SK-N-SH treated with all-trans-retinoic acid at 6 μM for 48 hours (cell line): ENCODE measurements around the gene KAT2B.

Source experiments
- ATAC-seq: fragments of 200-7000 bp; cut with Tn5 transposase; 3 replicates; pipeline ENCODE4 v1.9.1; 2020; ENCODE audit warnings: mild to moderate bottlenecking, moderate library complexity
- ARNTL ChIP-seq: fragments of 450-650 bp; formaldehyde crosslinking; IDR thresholded peaks from 2 replicates; pipeline ENCODE4 v1.5.0; 2020; ENCODE audit warnings: low read depth, mild to moderate bottlenecking, moderate library complexity, borderline replicate concordance
- BACH2 ChIP-seq: fragments of 250-450 bp; sonication (Bioruptor Pico); IDR thresholded peaks from 2 replicates; pipeline ENCODE4 v1.9.0; 2021; ENCODE audit warnings: mild to moderate bottlenecking, borderline replicate concordance
- CREB5 ChIP-seq: fragments of 250-450 bp; sonication (Bioruptor Pico); IDR thresholded peaks from 2 replicates; pipeline ENCODE4 v1.5.1; 2020; ENCODE audit warnings: low read depth, mild to moderate bottlenecking, moderate library complexity
- CSDC2 ChIP-seq: fragments of 250-450 bp; sonication (Bioruptor Pico); IDR thresholded peaks from 2 replicates; pipeline ENCODE4 v1.5.0; 2020; ENCODE audit warnings: mild to moderate bottlenecking, moderate library complexity
- CSRNP3 ChIP-seq: fragments of 250-450 bp; sonication (Bioruptor Pico); IDR thresholded peaks from 2 replicates; pipeline ENCODE4 v1.5.1; 2021; ENCODE audit warnings: mild to moderate bottlenecking, moderate library complexity
- ESRRG ChIP-seq: fragments of 250-450 bp; sonication (Bioruptor Pico); IDR thresholded peaks from 2 replicates; pipeline ENCODE4 v1.6.1; 2021; ENCODE audit warnings: mild to moderate bottlenecking
- GLIS3 ChIP-seq: fragments of 250-450 bp; sonication (Bioruptor Pico); IDR thresholded peaks from 2 replicates; pipeline ENCODE4 v1.5.0; 2020; ENCODE audit warnings: mild to moderate bottlenecking, moderate library complexity
- ISL1 ChIP-seq: fragments of 250-450 bp; sonication (Bioruptor Pico); IDR thresholded peaks from 2 replicates; pipeline ENCODE4 v2.1.2; 2022; ENCODE audit warnings: mild to moderate bottlenecking, moderate library complexity
- OSR1 ChIP-seq: fragments of 250-450 bp; sonication (Bioruptor Pico); IDR thresholded peaks from 2 replicates; pipeline ENCODE4 v1.8.0; 2022; ENCODE audit warnings: moderate library complexity, mild to moderate bottlenecking, inconsistent platforms
- PATZ1 ChIP-seq: fragments of 250-450 bp; sonication (Bioruptor Pico); IDR thresholded peaks from 2 replicates; pipeline ENCODE4 v1.8.0; 2020; ENCODE audit warnings: mild to moderate bottlenecking, moderate library complexity, borderline replicate concordance
- POU6F1 ChIP-seq: fragments of 250-450 bp; sonication (Bioruptor Pico); IDR thresholded peaks from 2 replicates; pipeline ENCODE4 v1.8.0; 2021; ENCODE audit warnings: low read depth, mild to moderate bottlenecking, moderate library complexity, borderline replicate concordance
- PPARA ChIP-seq: fragments of 250-450 bp; sonication (Bioruptor Pico); IDR thresholded peaks from 2 replicates; pipeline ENCODE4 v1.5.0; 2020; ENCODE audit warnings: mild to moderate bottlenecking, borderline replicate concordance
- RARB ChIP-seq: fragments of 250-450 bp; sonication (Bioruptor Pico); IDR thresholded peaks from 2 replicates; pipeline ENCODE4 v1.8.0; 2021; ENCODE audit warnings: mild to moderate bottlenecking, moderate library complexity
- SNAI2 ChIP-seq: fragments of 250-450 bp; sonication (Bioruptor Pico); IDR thresholded peaks from 2 replicates; pipeline ENCODE4 v1.5.0; 2020; ENCODE audit warnings: mild to moderate bottlenecking, moderate library complexity
- TCF4 ChIP-seq: fragments of 250-450 bp; sonication (Bioruptor Pico); IDR thresholded peaks from 2 replicates; pipeline ENCODE4 v1.8.0; 2021; ENCODE audit warnings: mild to moderate bottlenecking, moderate library complexity, borderline replicate concordance
- TOX ChIP-seq: fragments of 250-450 bp; sonication (Bioruptor Pico); IDR thresholded peaks from 2 replicates; pipeline ENCODE4 v1.8.0; 2021; ENCODE audit warnings: mild to moderate bottlenecking, moderate library complexity, borderline replicate concordance
- TSHZ2 ChIP-seq: fragments of 250-450 bp; sonication (Bioruptor Pico); IDR thresholded peaks from 2 replicates; pipeline ENCODE4 v1.5.0; 2020; ENCODE audit warnings: mild to moderate bottlenecking, moderate library complexity
- ZC3H10 ChIP-seq: fragments of 250-450 bp; sonication (Bioruptor Pico); IDR thresholded peaks from 2 replicates; pipeline ENCODE4 v1.5.1; 2021; ENCODE audit warnings: mild to moderate bottlenecking, moderate library complexity
- ZFP3 ChIP-seq: fragments of 250-450 bp; sonication (Bioruptor Pico); IDR thresholded peaks from 2 replicates; pipeline ENCODE4 v1.5.0; 2020; ENCODE audit warnings: mild to moderate bottlenecking, moderate library complexity
- ZFP30 ChIP-seq: fragments of 450-650 bp; formaldehyde crosslinking; IDR thresholded peaks from 2 replicates; pipeline ENCODE4 v1.5.0; 2022; ENCODE audit warnings: mild to moderate bottlenecking, moderate library complexity
- ZNF565 ChIP-seq: fragments of 450-650 bp; formaldehyde crosslinking; conservative IDR thresholded peaks from 2 replicates; pipeline ENCODE4 v1.5.0; 2020; ENCODE audit warnings: low read depth, mild to moderate bottlenecking, moderate library complexity
- ZNF70 ChIP-seq: fragments of 450-650 bp; formaldehyde crosslinking; IDR thresholded peaks from 2 replicates; pipeline ENCODE4 v1.5.0; 2020; ENCODE audit warnings: mild to moderate bottlenecking, moderate library complexity
- ZNF8 ChIP-seq: fragments of 450-650 bp; formaldehyde crosslinking; IDR thresholded peaks from 2 replicates; pipeline ENCODE4 v1.5.0; 2020; ENCODE audit warnings: mild to moderate bottlenecking, moderate library complexity

Gene KAT2B

GRCh38 chr3:20056725-20057611 is 16.7 kb downstream of the KAT2B start:
- TF ChIP-seq PPARA (no peak), ISL1 (CRISPR knock-in tag) (no peak), ZNF8 (CRISPR knock-in tag) (no peak), BACH2 (CRISPR knock-in tag) (no peak), CSRNP3 (CRISPR knock-in tag) (no peak), ZNF70 (CRISPR knock-in tag) (no peak), TOX (CRISPR knock-in tag) (no peak), GLIS3 (no peak), ZFP30 (CRISPR knock-in tag) (no peak), PATZ1 (CRISPR knock-in tag) (no peak), ZNF565 (no peak), CSDC2 (CRISPR knock-in tag) (no peak), ZFP3 (CRISPR knock-in tag) (no peak), ZC3H10 (CRISPR knock-in tag) (no peak), CREB5 (no peak), POU6F1 (CRISPR knock-in tag) (no peak), OSR1 (CRISPR knock-in tag) (no peak), TSHZ2 (CRISPR knock-in tag) (no peak), SNAI2 (no peak)
- ATAC-seq: peak; percentile 32

- no peak for ATAC-seq
- TF ChIP-seq ZNF70 (CRISPR knock-in tag) (no peak), CSRNP3 (CRISPR knock-in tag) (no peak), ESRRG (CRISPR knock-in tag) (no peak), TCF4 (no peak), PATZ1 (CRISPR knock-in tag) (no peak), ARNTL (no peak), BACH2 (CRISPR knock-in tag) (no peak), RARB (CRISPR knock-in tag) (no peak), SNAI2 (no peak), ZC3H10 (CRISPR knock-in tag) (no peak), ZFP30 (CRISPR knock-in tag) (no peak), ZNF8 (CRISPR knock-in tag) (no peak), PPARA (no peak), GLIS3 (no peak), ZFP3 (CRISPR knock-in tag) (no peak), OSR1 (CRISPR knock-in tag) (no peak)
Observed at GRCh38 chr3:20057612-20058180, 17.4 kb downstream of the KAT2B start.
